HG03064 (cell line): Measurements from ENCODE around the gene PLIN5.
"Not testable (repeated sequence)": the region's sequence is repeated elsewhere in the genome, so short reads cannot be mapped to it uniquely, and the experiment has no call there.

Experiments
- ATAC-seq: cut with Tn5 transposase; IDR thresholded peaks from one replicate; pipeline ENCODE4 v1.9.1; 2021; ENCODE audit warnings: low read depth; ENCODE audit not compliant: unreplicated experiment

The PLIN5 gene

DNA sequence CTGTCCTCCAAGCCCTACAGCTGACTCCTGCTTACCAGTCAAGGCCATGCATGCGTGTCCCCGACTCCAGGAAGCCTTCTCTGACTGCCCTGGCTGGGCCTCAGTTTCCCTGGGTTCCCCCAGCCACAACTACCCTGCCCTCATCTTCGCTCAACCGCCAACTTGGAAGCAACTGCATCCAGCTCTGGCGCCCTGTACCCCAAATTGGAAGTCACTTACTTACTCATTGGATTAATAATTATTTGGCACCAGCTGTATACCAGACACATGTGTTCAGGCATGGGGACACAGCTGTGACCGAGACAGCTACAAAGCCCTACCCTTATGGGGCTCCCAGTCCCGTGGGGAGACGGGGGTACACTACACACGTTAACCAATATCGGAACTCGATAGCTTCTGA is 35.4 kb upstream of the PLIN5 start:
- ATAC-seq: no peak

GRCh38 chr19:4568886-4569285 is 33.9 kb upstream of the PLIN5 start:
- ATAC-seq: no peak

DNA sequence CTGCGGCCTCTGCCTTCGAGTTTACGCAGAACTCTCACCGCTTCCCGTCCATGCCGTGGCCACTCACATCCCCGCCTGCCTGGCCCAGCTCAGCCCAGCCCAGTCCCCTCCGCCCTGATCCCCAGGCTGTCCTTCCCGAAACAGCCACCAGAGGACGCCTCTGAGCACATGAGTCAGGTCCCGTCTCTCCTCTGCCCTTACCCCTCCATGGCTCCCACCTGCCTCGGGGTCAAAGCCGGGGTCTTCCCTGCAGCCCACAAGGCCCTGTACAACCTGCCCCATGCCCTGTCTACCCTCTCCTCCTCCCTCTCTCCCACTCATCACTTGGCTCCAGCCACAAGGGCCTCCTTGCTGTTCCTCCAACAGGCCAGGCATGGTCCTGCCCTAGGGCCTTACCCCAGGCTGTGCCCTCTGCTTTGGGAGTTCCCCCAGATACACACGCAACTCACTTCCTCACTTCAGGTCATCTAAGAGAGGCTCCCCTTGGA is 32.6 kb upstream of the PLIN5 start:
- ATAC-seq: no peak

GRCh38 chr19:4566402-4567051 is 31.5 kb upstream of the PLIN5 start:
- ATAC-seq: no peak

DNA sequence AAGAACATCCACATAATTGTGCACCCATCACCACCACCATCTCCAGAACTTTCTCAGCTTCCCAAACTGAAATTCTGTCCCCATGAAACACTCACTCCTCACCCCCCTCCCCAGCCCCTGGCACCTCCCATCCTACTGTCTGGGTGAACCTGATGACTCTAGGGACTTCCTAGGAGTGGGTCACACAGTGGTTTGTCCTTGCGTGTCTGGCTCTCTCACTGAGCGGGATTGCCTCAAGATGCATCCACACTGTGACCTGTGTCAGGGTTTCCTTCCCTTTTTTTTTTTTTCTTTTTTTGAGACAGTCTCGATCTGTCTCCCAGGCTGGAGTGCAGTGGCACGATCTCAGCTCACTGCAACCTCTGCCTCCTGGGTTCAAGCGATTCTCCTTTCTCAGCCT is 28.5 kb upstream of the PLIN5 start:
- ATAC-seq: not testable (repeated sequence)

GRCh38 chr19:4562085-4562484 is 27.1 kb upstream of the PLIN5 start:
- not testable (repeated sequence) for ATAC-seq

DNA sequence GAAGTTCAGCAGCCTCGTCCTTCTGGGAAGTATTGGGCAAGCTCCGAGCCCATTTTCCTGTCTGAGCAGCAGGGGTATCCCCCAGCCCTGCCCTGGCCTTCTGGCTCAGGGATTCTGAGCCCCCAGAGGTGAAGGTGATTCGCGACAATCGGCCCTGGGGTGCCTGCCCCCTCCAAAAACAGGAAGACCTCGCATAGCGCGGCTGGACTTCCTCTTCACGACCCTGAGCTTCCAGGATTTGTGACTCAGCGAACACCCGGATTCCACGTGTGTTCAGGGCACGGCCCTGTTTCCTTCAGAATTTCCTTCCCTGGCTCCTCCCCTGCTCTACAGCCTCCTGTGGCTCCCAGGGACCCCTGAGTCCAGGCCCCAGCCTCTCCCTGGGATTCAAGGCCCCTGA is 24.5 kb upstream of the PLIN5 start, which contains the start of gene SEMA6B:
Gene SEMA6B, minus strand, starts transcription at position 116 of the 400 bp plus-strand sequence. CDS start 1,227 bp downstream, outside the sequence.
- ATAC-seq: no peak

DNA sequence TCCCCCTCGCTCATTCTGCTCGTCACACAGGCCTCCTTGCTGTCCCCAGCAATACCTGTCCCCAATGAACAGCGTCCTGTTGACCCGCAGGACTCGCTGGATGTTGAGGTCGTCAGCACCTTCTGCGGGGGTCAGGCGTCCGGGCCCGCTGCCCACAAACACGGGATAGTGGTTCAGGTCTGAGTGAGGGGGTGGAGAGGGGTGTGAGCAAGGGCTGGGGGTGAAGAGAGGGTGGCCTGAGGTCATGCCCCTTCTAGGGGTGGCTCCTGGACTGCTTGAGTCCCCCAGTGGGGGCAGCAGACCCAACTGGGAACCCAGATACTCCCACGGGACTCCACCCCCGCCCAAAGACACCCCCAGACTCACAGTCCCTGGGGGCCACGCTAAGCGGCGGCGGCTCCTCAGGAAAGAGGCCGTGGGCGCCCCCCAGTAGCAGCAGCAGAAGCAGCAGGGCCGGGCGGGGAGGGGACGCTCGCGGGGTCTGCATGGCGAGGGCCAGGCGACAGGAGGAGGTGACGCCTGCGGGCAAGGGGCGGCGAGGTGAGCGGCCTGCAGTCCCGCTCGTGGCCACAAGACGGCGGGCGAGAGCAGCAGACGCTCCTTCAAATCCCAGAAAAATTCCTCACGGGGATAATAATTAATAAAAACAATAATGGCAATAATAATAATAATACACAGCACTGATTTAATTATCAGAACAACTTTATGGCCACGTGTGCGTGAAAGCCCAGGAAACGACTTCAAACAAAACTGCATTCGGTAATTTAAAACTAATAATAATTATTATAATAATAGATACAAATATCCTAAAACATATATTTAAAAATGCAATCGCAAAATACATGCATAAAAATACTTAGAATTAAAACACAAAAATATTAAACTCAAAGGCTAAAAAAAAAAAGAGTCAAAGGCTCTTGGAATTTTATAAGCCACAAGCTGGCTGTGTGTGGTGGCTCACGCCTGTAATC is 23.2 kb upstream of the PLIN5 start:
- ATAC-seq: no peak

DNA sequence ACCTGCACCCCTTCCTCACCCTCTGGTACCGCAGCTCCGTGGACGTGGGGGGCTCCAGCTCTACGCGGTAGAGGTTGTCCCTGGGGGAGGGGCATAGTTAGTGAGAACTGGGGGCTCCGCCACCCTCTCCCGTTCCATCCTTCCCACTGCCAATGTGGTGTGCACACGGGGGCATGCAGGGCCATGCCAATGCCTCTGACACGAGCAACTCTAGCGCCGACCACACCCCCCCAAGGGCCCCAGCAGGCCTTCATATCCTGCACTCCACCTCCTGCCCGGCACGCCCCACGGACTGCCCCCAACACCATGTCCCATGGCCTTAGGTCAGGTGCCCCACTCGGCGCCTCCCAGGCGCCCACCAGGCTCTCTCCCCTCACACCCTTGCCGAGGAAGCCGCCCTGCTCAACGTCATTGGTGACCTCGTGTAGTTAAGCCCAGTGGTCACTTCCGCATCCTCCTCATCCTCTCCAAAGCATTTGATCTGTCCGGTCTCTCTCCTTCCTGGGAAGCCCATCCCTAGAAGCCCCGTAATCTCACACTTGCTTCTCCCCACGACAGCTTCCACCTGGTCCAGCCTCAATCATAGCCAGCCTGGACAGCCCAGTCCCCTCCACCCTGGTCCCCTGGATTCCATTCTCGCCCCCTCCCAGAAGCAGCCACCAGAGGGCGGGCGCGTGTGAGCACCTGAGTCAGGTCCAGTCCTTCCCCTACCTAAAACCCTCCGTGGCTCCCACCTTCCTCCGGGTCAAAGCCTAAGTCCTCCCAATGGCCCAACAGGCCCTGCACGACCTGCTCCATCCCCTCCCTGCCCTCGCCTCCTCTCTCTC is 22.3 kb upstream of the PLIN5 start:
- ATAC-seq: no peak

DNA sequence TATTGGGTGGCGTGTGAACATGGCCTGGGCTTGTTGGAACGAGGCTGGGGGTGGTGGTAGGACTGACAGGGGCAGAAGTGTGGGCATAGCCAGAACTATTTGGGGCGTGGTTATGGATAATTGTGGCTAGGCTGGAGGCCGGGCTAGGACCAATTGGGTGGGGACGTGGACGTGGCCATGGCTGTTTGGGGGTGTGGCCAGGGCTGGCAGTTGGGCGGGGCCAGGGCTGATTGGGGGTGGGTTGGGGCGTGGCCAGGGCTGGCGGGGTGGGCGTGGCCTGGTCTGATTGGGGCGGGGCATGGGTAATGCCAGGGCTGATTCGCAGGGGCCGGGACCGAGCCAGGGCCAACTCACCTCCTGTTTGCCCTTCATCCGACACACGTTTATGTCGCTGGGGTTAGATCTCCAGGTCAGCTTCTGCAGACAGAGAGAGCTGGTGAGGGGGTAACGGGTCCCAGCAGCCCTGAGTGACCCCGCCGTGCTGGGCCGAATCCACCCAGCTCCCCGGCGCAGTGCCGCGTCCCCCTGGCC is 21.6 kb upstream of the PLIN5 start:
- no peak for ATAC-seq

DNA sequence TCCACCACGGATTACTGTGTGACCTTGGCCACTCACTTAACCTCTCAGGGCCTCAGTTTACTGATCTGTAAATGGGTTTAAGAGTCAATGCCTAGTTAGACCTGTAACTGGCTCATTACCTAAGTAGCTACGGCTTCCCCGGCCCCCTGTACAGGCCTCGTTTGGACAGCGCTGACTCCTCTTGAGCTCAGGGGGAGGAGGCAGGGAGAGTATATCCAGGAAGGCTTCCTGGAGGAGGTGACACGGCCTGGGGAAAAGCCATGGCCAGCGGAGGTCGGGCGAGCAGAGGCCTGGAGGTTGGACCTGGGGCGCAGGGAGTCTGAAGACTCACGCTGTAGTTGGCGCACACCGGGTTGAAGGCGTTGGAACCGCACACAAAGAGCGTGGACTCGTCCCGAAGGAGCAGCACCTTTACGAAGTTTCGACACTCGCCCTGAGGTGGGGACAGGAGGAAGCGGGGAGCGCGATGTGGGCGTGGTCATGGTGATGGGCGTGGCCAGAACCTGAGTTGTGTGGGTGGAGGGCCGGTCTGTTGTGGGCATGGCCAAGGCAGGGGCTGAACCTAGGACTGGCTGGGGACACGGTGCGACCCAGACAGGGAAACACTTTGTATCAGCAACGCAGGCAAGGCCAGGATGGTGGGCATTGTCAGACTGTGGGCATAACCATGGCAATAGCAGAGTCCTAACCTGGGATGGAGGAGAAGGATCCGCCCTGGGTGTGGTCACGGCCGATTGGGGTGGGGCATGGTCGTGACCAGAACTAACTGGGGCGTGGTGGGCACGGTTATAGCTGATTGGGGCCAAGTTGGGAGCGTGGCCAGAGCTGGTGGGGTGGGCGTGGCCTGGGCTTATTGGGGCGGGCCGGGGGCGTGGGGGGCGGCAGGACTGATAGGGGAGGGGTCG is 20.9 kb upstream of the PLIN5 start:
- ATAC-seq: no peak

GRCh38 chr19:4554717-4555116 is 19.7 kb upstream of the PLIN5 start:
- ATAC-seq: no peak

- ATAC-seq: no peak
Measured at GRCh38 chr19:4553775-4554174, 18.8 kb upstream of the PLIN5 start.

DNA sequence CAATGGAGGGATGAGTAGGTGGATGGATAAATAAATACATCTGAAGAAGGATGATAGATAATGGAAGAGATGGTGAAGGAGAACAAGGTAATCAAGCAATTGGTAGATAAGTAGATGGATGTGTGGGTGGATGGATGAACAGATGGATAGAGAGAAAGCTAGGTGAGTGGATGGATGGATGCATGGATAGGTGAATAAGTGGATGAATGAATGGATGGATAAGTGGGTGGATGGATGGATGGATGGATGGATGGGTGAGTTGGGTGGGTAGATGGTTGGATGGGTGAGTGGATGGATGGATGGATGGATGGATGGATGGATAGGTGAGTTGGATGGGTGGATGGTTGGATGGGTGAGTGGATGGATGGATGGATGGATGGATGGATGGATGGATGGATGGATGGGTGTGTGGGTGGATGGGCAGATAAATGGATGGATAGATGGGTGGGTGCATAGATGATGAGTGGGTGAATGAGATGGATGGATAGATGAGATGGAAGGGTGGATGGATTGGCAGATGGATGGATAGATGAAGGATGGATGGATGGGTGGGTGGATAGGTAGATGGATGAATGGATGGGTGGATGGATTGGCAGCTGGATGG is 18.2 kb upstream of the PLIN5 start:
- no peak for ATAC-seq

- no peak for ATAC-seq
Measured at GRCh38 chr19:4552525-4552819, 17.4 kb upstream of the PLIN5 start.

DNA sequence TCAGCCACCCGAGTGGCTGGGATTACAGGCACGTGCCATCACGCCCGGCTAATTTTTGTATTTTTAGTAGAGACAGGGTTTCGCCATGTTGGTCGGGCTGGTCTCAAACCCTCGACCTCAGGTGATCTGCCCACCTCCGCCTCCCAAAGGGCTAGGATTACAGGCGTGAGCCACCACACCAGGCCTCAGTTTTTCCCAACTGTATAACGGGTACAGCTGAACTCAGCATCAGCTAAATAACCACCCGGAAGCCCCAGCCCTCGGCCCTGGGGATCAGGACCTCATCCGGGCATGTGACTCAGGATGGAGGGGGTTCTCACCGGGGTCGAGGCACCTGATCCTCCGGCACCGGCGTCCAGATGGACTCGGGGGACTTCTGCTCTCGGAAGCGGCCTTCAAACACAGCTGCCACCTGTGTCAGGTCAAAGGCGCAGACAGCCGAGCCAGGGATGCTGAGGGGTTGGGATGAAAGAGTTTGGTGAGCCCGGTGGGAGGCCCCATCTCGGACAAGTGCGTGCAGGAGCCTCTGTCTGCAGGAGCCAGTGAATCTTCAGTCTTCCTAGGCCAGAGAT is 15.5 kb upstream of the PLIN5 start:
- no peak for ATAC-seq

DNA sequence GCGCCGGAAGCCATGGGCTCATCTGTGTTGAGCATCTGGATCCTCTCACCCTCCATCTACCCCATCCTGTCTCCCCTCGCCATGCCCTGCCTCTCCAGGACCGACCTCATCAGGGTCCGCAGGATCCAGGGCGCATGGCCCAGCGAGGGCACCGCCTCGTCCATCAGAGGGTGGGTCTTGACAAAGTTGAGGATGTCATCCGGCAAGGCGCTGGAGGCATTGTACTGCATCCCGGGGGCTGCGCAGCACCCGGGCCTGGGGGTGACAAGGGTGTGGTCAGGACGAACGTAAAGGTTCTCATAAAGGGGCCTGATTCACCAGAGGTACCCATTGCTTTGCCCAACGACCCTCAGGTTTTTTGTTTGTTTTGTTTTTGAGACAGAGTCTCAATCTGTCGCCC is 15.0 kb upstream of the PLIN5 start:
- no peak for ATAC-seq

DNA sequence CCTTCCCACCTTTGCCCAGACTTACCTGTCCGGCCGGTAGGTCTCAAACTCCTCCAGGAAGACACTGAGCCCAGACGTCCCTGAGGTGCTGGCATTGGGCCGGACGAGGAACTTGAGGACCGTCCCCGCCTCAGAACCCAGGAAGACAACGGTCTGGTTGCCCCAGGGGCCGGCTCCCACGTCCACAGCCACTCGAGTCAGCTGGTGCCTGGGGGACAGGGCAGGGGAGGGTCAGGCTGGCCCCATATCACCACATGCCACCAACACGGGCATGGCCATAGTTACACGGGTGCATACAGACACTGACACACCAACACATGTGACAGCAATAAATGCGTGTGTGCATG is 13.2 kb upstream of the PLIN5 start:
- no peak for ATAC-seq
